ENCODE data around the gene YWHAE. TPM values are rescaled to one million over a fixed set of nuclear protein-coding genes. Genes with fewer than 3 reads are reported as not detected.

YWHAE gene
- total RNA-seq, 1 donor from 2014 or later = 2,181 TPM

GRCh38 chr17:1414001-1414574 is 14.1 kb upstream of the YWHAE start:
- no peaks in the 10 kb centered on the region for H3K4me1 Mint-ChIP-seq
- Histone ChIP-seq H3K4me3 (no peak overlapping the region), H3K9ac (no peak overlapping the region), H2AFZ (replicated peaks) (no peak overlapping the region), H3K4me1 (no peaks in the 10 kb centered on the region), H3K79me2 (ENCODE audit: low read depth) (no peaks in the 10 kb centered on the region), H3K9me3 (ENCODE audit: low read depth) (no peaks in the 10 kb centered on the region), H4K20me1 (ENCODE audit: low read depth) (no peaks in the 10 kb centered on the region), H3K27me3 (no peaks in the 10 kb centered on the region), H3F3A (ENCODE audit: low read depth) (peaks cover 8% of the 10 kb centered on the region), H3K27ac (no peak overlapping the region), H3K36me3 (no peaks in the 10 kb centered on the region), H3K4me2 (no peak overlapping the region)
- no peaks in the 10 kb centered on the region for H3K9me3 Mint-ChIP-seq
- no peak for DNase-seq (ENCODE audit: low spot score)
- peaks cover 3% of the 10 kb centered on the region for H3K36me3 Mint-ChIP-seq
- H3K4me3 Mint-ChIP-seq = no peak overlapping the region
- H3K27me3 Mint-ChIP-seq (ENCODE audit: insufficient read depth, low read depth) = no peaks in the 10 kb centered on the region
- TF ChIP-seq CTCF (IDR thresholded peaks at IDR 0.05) = no peak
- no peak for TF ChIP-seq EZH2 (IDR thresholded peaks at IDR 0.05)
- no peak for TF ChIP-seq EZH2phosphoT487 (IDR thresholded peaks at IDR 0.05)
- H3K27ac Mint-ChIP-seq = no peak overlapping the region

GRCh38 chr17:1413281-1413791 is 13.3 kb upstream of the YWHAE start:
- no peak overlapping the region for H3K4me2 ChIP-seq

GRCh38 chr17:1412185-1413110 is 12.4 kb upstream of the YWHAE start:
- no peak overlapping the region for H3K27ac ChIP-seq
- H3K27me3 Mint-ChIP-seq (ENCODE audit: insufficient read depth, low read depth) = no peaks in the 10 kb centered on the region
- TF ChIP-seq EZH2phosphoT487 (IDR thresholded peaks at IDR 0.05) (no peak), EZH2 (IDR thresholded peaks at IDR 0.05) (no peak), CTCF (IDR thresholded peaks at IDR 0.05) (no peak)
- no peaks in the 10 kb centered on the region for H3K27me3 ChIP-seq
- no peaks in the 10 kb centered on the region for H4K20me1 ChIP-seq (ENCODE audit: low read depth)
- DNase-seq (ENCODE audit: low spot score) = no peak
- H3K4me1 Mint-ChIP-seq = no peaks in the 10 kb centered on the region
- H3K4me3 Mint-ChIP-seq = no peak overlapping the region
- no peak overlapping the region for H3K9ac ChIP-seq
- no peak overlapping the region for H3K27ac Mint-ChIP-seq
- H3F3A ChIP-seq (ENCODE audit: low read depth) = peaks cover 8% of the 10 kb centered on the region
- H3K4me3 ChIP-seq = no peak overlapping the region
- H3K4me2 ChIP-seq = no peak overlapping the region
- H3K4me1 ChIP-seq = no peaks in the 10 kb centered on the region
- H3K36me3 Mint-ChIP-seq = no peaks in the 10 kb centered on the region
- no peaks in the 10 kb centered on the region for H3K36me3 ChIP-seq
- no peaks in the 10 kb centered on the region for H3K9me3 ChIP-seq (ENCODE audit: low read depth)
- H3K9me3 Mint-ChIP-seq = no peaks in the 10 kb centered on the region
- no peak overlapping the region for H2AFZ ChIP-seq (replicated peaks)
- H3K79me2 ChIP-seq (ENCODE audit: low read depth) = no peaks in the 10 kb centered on the region

More at GRCh38 chr17:1413281-1413791, 13.3 kb upstream of the YWHAE start:
- no peak overlapping the region for H3K4me3 ChIP-seq
- DNase-seq (ENCODE audit: low spot score) = no peak
- Mint-ChIP-seq H3K4me1 (no peaks in the 10 kb centered on the region), H3K9me3 (no peaks in the 10 kb centered on the region), H3K27me3 (ENCODE audit: insufficient read depth, low read depth) (no peaks in the 10 kb centered on the region), H3K4me3 (no peak overlapping the region), H3K27ac (no peak overlapping the region), H3K36me3 (peaks cover 3% of the 10 kb centered on the region)
- TF ChIP-seq EZH2phosphoT487 (IDR thresholded peaks at IDR 0.05) = no peak
- TF ChIP-seq EZH2 (IDR thresholded peaks at IDR 0.05) = no peak
- no peak for TF ChIP-seq CTCF (IDR thresholded peaks at IDR 0.05)
- no peaks in the 10 kb centered on the region for H3K36me3 ChIP-seq
- no peak overlapping the region for H2AFZ ChIP-seq (replicated peaks)
- H4K20me1 ChIP-seq (ENCODE audit: low read depth) = no peaks in the 10 kb centered on the region
- no peaks in the 10 kb centered on the region for H3K79me2 ChIP-seq (ENCODE audit: low read depth)
- peaks cover 8% of the 10 kb centered on the region for H3F3A ChIP-seq (ENCODE audit: low read depth)
- H3K27ac ChIP-seq = no peak overlapping the region
- H3K9me3 ChIP-seq (ENCODE audit: low read depth) = no peaks in the 10 kb centered on the region
- no peaks in the 10 kb centered on the region for H3K4me1 ChIP-seq
- no peaks in the 10 kb centered on the region for H3K27me3 ChIP-seq
- H3K9ac ChIP-seq = no peak overlapping the region

All from neural progenitor cell (in vitro differentiated cells).